BLaER1 treated with 17β-estradiol and CSF1 and Interleukin-3, amounts not matched to agents 10 nM and 100 nM (cell line): ENCODE results near the gene NENF.
A peak's percentile ranks its signal among the peaks of the same experiment; 100 is the strongest.

Experiments used
- H3K27ac ChIP-seq, 11 experiments: shearing (Covaris generic); formaldehyde crosslinking; 2 replicates each; pipeline ENCODE4 v1.8.1; 2022
- H3K27me3 ChIP-seq, 11 experiments: shearing (Covaris generic); formaldehyde crosslinking; 2 replicates each; pipeline ENCODE4 v1.8.1; 2022
- H3K36me3 ChIP-seq, 11 experiments: shearing (Covaris generic); formaldehyde crosslinking; 2 replicates each; pipeline ENCODE4 v1.8.1; 2022
- H3K4me1 ChIP-seq, 10 experiments: shearing (Covaris generic); formaldehyde crosslinking; 2 replicates each; pipeline ENCODE4 v1.8.1; 2022
- H3K4me2 ChIP-seq, 11 experiments: shearing (Covaris generic); formaldehyde crosslinking; 2 replicates each; pipeline ENCODE4 v1.8.1; 2022
- H3K4me3 ChIP-seq, 10 experiments: shearing (Covaris generic); formaldehyde crosslinking; 2 replicates each; pipeline ENCODE4 v1.8.1; 2022
- H3K9ac ChIP-seq, 11 experiments: shearing (Covaris generic); formaldehyde crosslinking; 2 replicates each; pipeline ENCODE4 v1.8.1; 2022
- H3K9me3 ChIP-seq, 11 experiments: shearing (Covaris generic); formaldehyde crosslinking; replicated peaks in 1 of 11; 2 replicates each; pipeline ENCODE4 v1.8.1; 2022
- H4K20me1 ChIP-seq, 11 experiments: shearing (Covaris generic); formaldehyde crosslinking; 2 replicates each; pipeline ENCODE4 v1.8.1; 2022
- Cebpa-rat ChIP-seq, 11 experiments: shearing (Covaris generic); IDR thresholded peaks; 2 replicates each; pipeline ENCODE4 v1.8.1; 2022

Gene NENF

DNA sequence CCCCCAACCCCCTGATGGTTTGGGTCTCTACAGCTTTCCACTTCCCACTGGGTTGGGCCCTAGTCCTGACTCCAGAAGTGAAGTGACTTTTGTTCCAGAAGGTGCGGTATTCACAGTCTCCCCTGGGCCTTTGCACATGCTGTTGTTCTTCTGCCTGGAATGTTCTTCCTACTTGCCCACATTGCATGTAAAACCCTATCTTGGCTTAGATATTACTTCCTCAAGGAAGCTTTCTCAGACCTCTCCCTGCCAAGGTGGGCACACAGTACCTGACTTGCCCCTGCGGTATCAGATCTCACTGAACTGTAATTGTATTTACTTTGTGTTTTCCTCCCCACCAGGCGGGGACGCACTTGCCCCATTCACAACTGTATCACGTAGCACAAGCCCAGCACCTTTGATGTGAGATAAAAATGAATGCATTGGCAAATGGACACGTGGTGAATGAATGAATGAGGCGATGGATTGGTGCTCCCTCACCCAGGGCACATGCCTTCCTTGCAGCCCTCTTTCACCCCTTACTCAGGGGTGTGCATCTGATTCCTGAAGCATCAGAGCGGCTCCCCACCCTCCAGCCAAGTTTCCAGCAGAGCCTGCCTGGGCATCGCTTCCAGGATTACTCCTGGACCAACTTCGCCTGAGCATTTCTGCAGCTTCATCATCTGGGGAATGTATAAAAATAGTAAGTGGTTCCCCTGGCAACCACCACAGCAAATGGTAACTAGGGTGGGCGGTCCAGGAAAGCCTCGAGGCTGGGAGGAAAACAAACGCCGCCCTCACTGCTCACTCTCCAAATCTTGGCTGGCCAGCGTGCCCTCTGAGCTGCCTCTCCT, 19.8 kb downstream of the NENF start:
- Histone ChIP-seq H3K27me3 (no peaks in the 10 kb centered on the region), H4K20me1 (peaks cover 0 to 10% (median 0%) of the 10 kb centered on the region in 11 experiments; a peak in 1 of 22 replicates), H3K27ac (peak overlapping the region in 2 of 11 experiments; percentile 49 to 50; a peak in 2 of 22 replicates), H3K4me3 (no peak overlapping the region), H3K36me3 (peaks cover 0 to 4% (median 0%) of the 10 kb centered on the region in 11 experiments; a peak in 1 of 22 replicates), H3K9me3 (peaks cover 0 to under 1% (median 0%) of the 10 kb centered on the region in 11 experiments; a peak in 4 of 22 replicates), H3K4me2 (peak overlapping the region; percentile 26 to 80 (median 67); a peak in 20 of 22 replicates), H3K4me1 (peaks cover 20 to 64% (median 52%) of the 10 kb centered on the region in 10 experiments), H3K9ac (peak overlapping the region in 3 of 11 experiments; percentile 12 to 27 (median 16); a peak in 2 of 22 replicates)
- no peak for TF ChIP-seq Cebpa-rat (IDR thresholded peaks at IDR 0.05)

DNA sequence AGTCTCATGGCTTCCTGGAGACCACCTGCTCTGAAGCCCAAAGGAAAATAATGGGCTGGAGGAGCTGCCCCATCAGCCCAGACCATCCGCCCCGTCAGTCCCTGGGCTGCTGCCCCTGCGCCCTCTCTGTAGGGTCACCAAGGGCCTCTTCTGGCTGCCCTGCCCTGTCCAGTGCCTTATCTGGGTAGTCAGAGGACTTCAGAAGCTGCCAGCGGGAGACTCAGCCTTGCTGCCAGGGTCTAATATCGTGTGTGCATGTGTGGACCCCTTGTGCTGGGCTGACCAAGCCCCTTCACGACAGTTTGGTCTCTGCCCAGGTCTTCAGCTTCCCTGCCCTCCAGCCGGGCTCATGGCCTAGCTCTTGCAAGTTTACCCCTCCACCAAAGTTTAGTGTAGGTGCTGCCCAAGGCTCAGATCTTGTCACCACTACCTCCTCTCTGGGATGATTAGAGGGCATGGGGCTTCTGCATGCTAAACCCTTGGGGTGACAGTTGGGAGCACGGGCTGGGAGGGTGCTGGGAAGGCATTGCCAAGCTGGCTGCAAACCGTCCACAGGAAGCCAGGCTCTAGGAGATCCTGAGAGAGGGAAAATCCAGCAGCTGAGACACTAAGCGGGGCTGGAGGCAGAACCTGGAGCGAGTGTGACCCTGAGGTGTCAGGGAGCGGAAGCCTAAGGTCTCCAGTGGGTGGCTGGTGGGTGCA, 20.6 kb downstream of the NENF start:
- Histone ChIP-seq H3K9ac (peak overlapping the region in 3 of 11 experiments; percentile 12 to 27 (median 16); a peak in 1 of 22 replicates), H3K4me2 (peak overlapping the region in 10 of 11 experiments; percentile 39 to 80 (median 68); a peak in 19 of 22 replicates), H3K36me3 (0 out of 22 replicates have a peak, but pooled peaks cover 0 to 4% (median 0%) of the 10 kb centered on the region in 11 experiments), H3K27me3 (no peaks in the 10 kb centered on the region), H3K27ac (peak overlapping the region in 4 of 11 experiments; percentile 4 to 50 (median 34); a peak in 4 of 22 replicates), H4K20me1 (peaks cover 0 to 10% (median 0%) of the 10 kb centered on the region in 11 experiments; a peak in 1 of 22 replicates), H3K4me3 (no peak overlapping the region), H3K4me1 (peaks cover 20 to 65% (median 52%) of the 10 kb centered on the region in 10 experiments), H3K9me3 (peaks cover 5 to 8% (median 7%) of the 10 kb centered on the region in 11 experiments; a peak in 18 of 22 replicates)
- no peak for TF ChIP-seq Cebpa-rat (IDR thresholded peaks at IDR 0.05)

DNA sequence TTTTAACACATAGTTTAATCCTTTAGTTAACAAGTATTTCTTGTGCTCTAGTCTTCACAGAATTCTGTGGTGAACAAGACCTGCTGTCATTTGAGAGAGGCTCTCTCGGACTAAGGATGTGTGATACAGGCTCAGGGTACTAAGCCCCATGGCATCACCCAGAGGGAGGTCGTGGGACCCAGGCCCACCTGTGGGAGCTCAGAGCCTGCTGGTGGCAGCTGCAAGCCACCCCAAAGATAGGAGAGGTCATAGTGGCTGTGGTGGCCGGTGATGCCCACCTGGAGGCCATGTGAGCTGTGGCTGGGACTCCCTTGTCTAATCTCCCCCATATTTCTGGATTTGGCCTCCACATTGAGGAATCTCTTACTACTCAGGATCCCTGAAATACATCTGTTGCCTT, 22.0 kb downstream of the NENF start:
- TF ChIP-seq Cebpa-rat (IDR thresholded peaks at IDR 0.05), result no peak
- peak overlapping the region in 4 of 11 experiments; percentile 5 to 63 (median 29); a peak in 4 of 22 replicates for H3K4me2 ChIP-seq
- 0 out of 22 replicates have a peak overlapping the region, but pooled peaks of 1 of the 11 experiments have one; percentile 11 for H3K9ac ChIP-seq
- H3K4me1 ChIP-seq, result peaks cover 25 to 68% (median 53%) of the 10 kb centered on the region in 10 experiments
- H3K36me3 ChIP-seq, result no peaks in the 10 kb centered on the region
- no peak overlapping the region for H3K4me3 ChIP-seq
- H4K20me1 ChIP-seq, result peaks cover 0 to 10% (median 0%) of the 10 kb centered on the region in 11 experiments; a peak in 1 of 22 replicates
- no peak overlapping the region for H3K27ac ChIP-seq
- peaks cover 6 to 11% (median 10%) of the 10 kb centered on the region in 11 experiments; a peak in 18 of 22 replicates for H3K9me3 ChIP-seq
- no peaks in the 10 kb centered on the region for H3K27me3 ChIP-seq

DNA sequence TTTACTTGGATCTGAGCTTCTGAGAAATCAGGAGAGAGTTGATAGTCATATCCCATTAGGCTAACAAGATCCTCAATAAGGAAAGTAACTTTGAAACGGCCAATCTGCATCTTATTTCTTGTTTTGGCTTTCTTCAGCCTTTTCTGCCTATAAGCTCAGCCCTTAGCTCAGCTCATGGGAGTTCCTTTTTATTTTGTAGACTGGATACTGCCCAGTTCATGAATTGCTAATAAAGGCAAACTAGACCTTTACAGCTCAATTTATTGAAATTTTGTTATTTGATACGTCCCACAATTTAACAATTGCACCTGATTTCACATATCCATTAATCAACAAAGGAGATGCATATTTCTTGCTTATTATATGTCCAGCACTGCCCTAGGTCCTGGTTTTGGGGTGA, 22.7 kb downstream of the NENF start:
- Histone ChIP-seq H3K4me2 (peak overlapping the region in 4 of 11 experiments; percentile 27 to 63 (median 42); a peak in 6 of 22 replicates), H4K20me1 (peaks cover 0 to 10% (median 0%) of the 10 kb centered on the region in 11 experiments; a peak in 1 of 22 replicates), H3K4me3 (no peak overlapping the region), H3K9ac (0 out of 22 replicates have a peak overlapping the region, but pooled peaks of 1 of the 11 experiments have one; percentile 11), H3K27me3 (no peaks in the 10 kb centered on the region), H3K27ac (no peak overlapping the region), H3K9me3 (peaks cover 6 to 11% (median 10%) of the 10 kb centered on the region in 11 experiments; a peak in 18 of 22 replicates), H3K36me3 (no peaks in the 10 kb centered on the region), H3K4me1 (peaks cover 19 to 62% (median 47%) of the 10 kb centered on the region in 10 experiments)
- TF ChIP-seq Cebpa-rat (IDR thresholded peaks at IDR 0.05), result no peak

DNA sequence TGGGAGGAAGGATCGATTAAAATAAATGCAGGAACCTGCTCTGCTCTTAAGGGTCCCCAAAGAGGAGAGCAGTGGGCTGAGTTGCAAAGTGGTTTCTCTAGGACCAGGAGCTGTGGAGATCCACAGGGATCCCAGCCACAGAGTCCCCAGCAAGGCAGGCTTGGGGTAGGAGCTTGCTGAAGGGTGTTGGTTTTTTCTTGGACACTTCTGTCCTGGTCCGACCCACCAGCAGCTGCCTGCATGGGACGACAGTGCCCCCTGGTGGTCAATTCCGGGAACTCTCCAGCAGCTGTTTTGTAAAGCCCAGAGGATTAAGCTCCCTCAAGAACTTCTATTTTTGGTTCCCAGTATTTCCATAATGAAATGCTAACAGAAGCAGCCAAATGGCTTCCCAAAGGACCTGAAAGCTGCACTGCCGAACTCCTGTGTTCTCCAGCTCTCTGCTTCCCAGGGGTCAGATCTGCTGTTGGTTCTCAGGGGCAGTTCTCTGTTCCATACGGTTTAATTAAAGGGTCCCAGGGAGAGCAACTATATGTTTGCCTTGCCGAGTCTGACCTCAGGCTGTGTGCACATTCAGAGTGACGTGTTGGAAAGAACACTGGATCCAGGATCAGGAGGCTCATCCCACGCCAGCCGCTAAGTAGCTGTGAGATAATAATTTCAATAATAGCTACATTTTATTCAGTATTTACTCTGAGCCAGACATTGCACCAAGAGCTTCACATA, 23.2 kb downstream of the NENF start:
- peak overlapping the region in 4 of 11 experiments; percentile 14 to 46 (median 36); a peak in 2 of 22 replicates for H3K9ac ChIP-seq
- no peak overlapping the region for H3K27ac ChIP-seq
- peaks cover 0 to 10% (median 0%) of the 10 kb centered on the region in 11 experiments; a peak in 1 of 22 replicates for H4K20me1 ChIP-seq
- peaks cover 6 to 11% (median 10%) of the 10 kb centered on the region in 11 experiments; a peak in 18 of 22 replicates for H3K9me3 ChIP-seq
- no peaks in the 10 kb centered on the region for H3K36me3 ChIP-seq
- no peak overlapping the region for H3K4me3 ChIP-seq
- H3K4me2 ChIP-seq, result peak overlapping the region in 8 of 11 experiments; percentile 17 to 63 (median 36); a peak in 11 of 22 replicates
- no peak for TF ChIP-seq Cebpa-rat (IDR thresholded peaks at IDR 0.05)
- H3K27me3 ChIP-seq, result no peaks in the 10 kb centered on the region
- peaks cover 13 to 56% (median 42%) of the 10 kb centered on the region in 10 experiments for H3K4me1 ChIP-seq

DNA sequence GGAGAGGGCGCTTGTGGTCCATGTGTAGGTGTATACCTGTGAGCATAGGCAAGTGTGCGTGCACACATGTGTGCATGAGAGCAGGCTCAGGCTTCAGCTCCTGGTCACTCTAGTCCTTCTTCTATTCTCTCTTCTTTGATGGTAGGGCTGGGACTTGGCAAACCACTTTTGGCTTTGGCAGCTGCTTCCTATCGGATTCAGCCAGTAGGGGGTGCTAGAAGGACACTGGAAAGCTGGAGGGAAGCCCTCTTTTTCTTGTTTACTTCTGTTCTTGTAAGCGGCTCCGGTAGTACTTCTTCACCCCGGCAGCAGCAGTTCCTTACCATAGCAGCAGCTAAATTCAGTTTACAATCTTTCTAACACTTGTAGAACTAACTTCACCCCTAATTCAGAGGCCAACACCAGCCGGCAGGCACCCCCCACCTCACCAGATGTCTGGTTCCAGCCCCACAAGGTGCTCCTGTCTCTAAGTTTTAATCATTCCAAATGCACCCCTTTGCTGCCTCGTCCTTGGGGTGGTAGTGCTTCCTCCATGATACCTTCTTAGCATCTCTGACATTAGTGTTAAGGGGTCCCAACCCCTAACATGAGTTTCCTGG, 25.1 kb downstream of the NENF start:
- Histone ChIP-seq H4K20me1 (0 out of 22 replicates have a peak, but pooled peaks cover 0 to 5% (median 0%) of the 10 kb centered on the region in 11 experiments), H3K9ac (no peak overlapping the region), H3K36me3 (no peaks in the 10 kb centered on the region), H3K27me3 (no peaks in the 10 kb centered on the region), H3K4me3 (no peak overlapping the region), H3K4me1 (peaks cover 8 to 41% (median 28%) of the 10 kb centered on the region in 10 experiments), H3K4me2 (no peak overlapping the region), H3K27ac (no peak overlapping the region), H3K9me3 (peaks cover 6 to 11% (median 10%) of the 10 kb centered on the region in 11 experiments; a peak in 18 of 22 replicates)
- TF ChIP-seq Cebpa-rat (IDR thresholded peaks at IDR 0.05), result no peak

DNA sequence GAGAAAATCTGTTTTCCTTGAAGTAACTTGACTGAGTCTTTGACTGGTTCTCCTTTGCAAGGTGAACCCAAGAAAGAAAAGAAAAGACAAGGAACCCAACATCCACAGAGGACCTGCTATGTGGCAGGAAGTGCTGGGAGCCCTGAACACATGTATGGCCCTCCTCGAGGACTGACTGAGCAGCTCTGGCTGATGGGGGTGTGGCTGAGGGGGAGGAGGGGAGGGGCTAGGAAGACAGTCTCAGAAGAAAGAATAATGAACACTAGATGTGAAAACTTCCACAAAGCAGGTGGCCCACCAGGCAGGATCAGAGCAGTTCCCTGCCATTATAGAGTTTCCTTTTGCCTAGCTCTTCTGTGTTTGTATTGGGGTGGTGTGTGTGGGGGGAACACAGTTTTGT, 26.1 kb downstream of the NENF start:
- H3K9ac ChIP-seq, result no peak overlapping the region
- H3K4me2 ChIP-seq, result 0 out of 22 replicates have a peak overlapping the region, but pooled peaks of 1 of the 11 experiments have one; percentile 3
- peaks cover 6 to 11% (median 10%) of the 10 kb centered on the region in 11 experiments; a peak in 18 of 22 replicates for H3K9me3 ChIP-seq
- H4K20me1 ChIP-seq, result no peaks in the 10 kb centered on the region
- no peaks in the 10 kb centered on the region for H3K27me3 ChIP-seq
- no peak for TF ChIP-seq Cebpa-rat (IDR thresholded peaks at IDR 0.05)
- no peak overlapping the region for H3K27ac ChIP-seq
- no peaks in the 10 kb centered on the region for H3K36me3 ChIP-seq
- no peak overlapping the region for H3K4me3 ChIP-seq
- H3K4me1 ChIP-seq, result peaks cover 5 to 41% (median 27%) of the 10 kb centered on the region in 10 experiments; a peak in 17 of 20 replicates
